8988T (cell line): Measurements from ENCODE around the gene AMMECR1.
"Not testable (repeated sequence)": the region's sequence is repeated elsewhere in the genome, so short reads cannot be mapped to it uniquely, and the experiment has no call there.

ENCODE experiments used
- DNase-seq: peaks from one replicate; pipeline ENCODE4 v3.0.0; 2011

AMMECR1 gene

DNA sequence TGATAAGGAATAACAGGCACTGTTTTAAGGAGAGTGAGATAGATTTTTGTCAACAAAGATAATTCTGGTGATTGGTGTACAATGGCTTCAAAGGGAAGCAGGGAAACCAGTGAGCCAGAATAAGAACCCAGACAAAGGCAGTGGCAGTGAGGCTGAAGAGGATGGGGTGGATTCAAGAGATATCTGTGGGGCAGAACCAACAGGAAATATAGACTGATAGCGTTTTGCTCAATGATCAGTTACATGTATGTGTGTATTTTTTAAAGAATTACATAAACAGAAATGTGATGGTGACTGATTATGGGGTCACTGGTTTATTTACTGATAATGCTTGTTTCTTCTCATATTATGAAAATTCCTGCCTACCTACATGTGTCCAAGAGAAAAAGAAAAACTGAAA is 66.4 kb downstream of the AMMECR1 start:
- no peak for DNase-seq

DNA sequence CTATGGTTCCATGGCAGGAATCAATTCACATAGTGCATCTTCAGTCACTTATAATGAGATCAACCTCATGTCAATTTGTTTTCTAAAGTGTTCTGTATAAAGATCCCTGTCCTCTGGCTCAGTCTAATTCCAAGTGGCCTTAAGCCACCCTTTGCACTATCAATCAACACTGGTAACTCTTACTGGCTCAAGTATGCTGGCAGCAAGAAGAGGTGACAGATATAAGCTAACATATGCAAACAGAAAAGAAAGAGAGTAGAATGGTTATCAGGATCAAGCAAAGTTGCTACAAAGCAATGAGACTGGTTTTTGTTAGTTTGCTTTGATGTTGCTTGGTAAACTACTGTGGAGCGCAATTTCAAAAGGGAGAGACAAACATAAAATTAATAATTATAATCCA is 67.0 kb downstream of the AMMECR1 start:
- no peak for DNase-seq

DNA sequence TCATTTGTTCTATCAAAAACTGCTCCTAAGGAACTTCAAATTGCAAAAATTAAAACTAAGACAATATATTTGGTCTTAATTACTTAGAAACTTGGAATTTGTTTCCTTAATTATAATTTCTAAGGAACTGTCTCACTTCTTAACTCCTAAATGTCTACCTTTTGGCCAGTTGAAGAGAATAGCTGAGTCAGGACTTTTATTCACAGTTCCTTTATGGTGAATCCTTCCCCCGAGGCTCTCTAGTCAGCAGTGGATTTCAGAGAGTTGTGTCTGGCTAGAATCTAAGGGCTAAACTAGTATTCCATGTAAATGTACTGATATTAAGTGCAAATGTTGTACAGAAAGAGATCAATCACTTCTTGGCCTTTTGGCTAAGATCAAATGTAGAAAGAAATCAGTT is 69.3 kb downstream of the AMMECR1 start:
- DNase-seq, result no peak

DNA sequence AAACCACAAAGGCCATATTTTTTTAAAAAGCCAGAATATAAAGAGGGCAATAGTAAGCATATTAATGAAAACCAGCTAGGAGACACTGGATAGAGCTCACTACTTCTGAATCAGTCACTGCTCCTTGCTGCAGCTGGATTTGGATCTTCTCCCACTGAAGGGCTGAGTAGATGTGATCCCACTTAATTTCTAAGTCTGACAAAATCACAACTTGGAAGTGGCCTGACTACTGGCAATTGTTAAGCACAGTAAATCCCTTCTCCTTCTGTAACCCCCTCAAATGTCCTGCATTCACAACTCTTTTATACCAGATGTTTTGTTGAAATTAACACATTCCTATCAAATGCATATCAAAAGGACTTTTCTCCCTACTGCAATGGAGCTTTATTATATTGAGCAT is 72.9 kb downstream of the AMMECR1 start:
- no peak for DNase-seq

DNA sequence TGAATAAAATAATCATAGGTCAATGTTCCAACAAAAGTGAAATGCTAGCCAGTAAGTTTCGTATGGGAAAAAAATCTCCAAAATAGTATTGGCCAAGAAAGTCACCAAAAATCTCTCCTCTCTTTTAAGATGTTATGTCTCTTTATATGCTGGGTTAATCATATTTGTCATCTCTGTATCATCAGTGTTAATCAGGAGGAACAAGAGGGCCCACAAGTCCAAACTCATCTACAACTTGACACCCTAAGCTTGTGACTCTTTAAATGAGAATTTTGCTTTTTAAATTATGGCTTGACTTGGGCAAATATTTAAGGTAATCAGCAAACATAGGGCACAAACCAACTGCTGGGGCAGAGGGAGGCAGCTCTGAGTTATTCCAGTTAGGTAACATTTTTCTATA is 75.5 kb downstream of the AMMECR1 start:
- DNase-seq, result no peak

DNA sequence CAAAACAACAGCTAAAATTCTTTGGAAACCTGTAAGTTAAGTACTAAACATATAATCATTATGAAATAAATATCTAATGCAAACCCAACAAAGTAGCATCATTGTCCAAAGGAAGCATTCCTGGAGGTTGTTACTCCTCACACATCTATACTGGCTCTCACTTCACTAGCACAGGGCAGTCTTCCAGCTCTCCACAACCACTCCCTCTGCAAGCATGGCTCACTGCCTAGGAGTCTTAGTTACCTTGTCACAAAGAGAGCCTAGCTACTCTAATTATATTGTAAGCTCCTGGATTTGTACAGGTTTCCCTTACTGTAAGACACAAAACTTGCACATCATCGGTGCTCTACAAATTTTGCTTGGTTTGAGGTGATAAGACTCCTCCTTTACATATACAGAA is 76.1 kb downstream of the AMMECR1 start:
- no peak for DNase-seq

DNA sequence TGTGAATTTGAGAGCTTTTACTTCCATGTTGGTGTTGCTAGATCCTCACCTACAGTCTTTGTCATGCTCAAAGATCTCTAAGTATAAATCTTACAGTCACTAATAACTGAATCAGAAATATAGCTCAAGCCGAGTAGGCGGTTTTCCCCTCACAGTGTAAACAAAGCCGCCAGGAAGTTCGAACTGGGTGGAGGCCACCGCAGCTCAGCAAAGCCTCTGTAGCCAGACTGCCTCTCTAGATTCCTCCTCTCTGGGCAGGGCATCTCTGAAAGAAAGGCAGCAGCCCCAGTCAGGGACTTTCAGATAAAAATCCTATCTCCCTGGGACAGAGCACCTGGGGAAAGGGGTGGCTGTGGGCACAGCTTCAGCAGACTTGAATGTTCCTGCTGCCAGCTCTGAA is 79.6 kb downstream of the AMMECR1 start:
- not testable (repeated sequence) for DNase-seq

DNA sequence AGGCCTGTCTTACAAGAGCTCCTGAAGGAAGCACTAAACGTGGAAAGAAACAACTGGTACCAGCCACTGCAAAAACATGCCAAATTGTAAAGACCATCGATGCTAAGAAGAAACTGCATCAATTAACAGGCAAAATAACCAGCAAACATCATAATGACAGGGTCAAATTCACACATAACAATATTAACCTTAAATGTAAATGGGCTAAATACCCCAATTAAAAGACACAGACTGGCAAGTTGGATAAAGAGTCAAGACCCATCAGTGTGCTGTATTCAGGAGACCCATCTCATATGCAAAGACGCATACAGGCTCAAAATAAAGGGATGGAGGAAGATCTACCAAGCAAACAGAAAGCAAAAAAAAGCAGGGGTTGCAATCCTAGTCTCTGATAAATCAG is 86.4 kb downstream of the AMMECR1 start:
- not testable (repeated sequence) for DNase-seq

DNA sequence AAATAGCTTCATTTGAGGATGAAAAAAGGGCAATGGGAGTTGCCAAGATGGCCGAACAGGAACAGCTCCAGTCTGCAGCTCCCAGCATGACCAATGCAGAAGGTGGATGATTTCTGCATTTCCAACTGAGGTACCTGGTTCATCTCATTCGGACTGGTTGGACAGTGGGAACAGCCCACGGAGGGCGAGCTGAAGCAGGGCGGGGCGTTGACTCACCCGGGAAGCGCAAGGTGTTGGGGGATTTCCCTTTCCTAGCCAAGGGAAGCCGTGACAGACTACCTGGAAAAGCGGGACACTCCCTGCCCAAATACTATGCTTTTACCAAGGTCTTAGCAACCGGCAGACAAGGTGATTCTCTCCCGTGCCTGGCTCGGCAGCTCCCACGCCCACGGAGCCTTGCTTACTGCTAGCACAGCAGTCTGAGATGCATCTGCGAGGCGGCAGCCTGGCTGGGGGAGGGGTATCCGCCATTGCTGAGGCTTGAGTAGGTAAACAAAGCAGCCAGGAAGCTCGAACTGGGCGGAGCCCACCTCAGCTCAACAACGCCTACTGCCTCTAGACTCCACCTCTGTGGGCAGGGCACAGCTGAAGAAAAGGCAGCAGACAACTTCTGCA is 88.3 kb downstream of the AMMECR1 start:
- not testable (repeated sequence) for DNase-seq

DNA sequence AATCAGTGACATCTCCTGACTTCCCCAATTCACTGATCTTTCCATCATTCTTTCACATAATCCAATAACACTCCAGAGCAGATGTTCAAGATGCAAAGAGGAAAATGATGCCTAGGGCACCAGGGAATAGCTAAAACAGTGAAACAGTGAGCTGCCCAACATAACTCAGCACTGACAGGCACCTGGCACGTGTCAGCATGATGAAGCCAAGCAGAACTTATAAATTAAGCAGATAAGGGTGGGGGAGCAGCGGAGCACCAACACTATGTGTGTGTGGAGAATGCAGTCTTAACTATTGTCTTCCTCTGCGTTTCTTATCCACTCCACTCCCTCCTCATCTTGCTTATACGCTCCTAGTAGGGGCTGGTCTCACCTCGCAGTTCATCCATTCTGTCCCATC is 89.4 kb downstream of the AMMECR1 start:
- no peak for DNase-seq

DNA sequence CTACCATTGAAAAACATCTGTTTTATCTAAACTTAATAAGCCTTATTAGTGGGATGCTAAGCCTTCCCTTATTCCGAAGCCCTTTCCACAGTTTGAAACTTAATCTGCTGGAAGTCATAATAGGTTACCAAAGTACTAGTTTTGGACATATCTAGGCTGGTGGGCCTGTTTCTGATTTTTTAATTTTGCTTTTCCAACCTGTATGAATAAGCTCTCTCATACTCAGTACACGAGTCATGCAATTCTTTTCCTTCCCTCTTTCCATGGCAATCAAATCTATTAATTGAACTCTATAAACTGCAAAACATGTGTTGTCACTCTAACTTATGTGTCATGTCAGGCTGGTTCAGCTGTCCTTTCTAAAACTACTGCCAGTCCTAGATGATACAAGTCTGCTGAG is 91.0 kb downstream of the AMMECR1 start:
- no peak for DNase-seq

DNA sequence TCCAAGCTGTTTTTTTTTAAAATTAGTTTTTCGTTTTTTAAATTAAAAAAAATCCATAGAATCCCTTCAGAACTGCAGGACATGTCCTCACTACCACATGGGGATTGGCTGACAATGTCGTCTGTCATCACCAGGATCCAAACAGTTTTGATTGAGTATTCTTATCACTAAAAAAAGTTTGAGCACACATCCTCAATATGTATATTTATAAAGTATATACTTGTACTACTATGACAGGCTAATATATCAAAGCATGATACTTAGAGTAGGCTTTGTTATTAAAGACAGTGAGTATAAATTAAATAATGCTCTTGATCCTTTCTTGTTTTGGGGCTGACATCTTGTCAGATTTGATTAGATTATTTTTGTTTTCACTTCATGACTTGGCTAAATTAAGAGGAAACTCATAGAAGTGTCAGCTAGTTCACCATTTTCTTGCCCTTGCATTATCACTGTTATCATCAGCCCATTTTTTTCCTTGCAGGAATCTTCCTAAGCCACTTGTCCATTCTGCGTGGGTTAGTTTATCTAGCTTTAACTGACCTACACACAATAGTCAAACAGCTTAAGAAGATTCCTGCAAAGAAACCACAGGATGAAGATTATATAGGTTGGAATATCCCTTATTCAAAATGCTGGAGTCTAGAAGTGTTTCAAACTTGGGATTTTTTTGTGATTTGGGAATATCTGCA is 92.8 kb downstream of the AMMECR1 start:
- DNase-seq, result no peak

DNA sequence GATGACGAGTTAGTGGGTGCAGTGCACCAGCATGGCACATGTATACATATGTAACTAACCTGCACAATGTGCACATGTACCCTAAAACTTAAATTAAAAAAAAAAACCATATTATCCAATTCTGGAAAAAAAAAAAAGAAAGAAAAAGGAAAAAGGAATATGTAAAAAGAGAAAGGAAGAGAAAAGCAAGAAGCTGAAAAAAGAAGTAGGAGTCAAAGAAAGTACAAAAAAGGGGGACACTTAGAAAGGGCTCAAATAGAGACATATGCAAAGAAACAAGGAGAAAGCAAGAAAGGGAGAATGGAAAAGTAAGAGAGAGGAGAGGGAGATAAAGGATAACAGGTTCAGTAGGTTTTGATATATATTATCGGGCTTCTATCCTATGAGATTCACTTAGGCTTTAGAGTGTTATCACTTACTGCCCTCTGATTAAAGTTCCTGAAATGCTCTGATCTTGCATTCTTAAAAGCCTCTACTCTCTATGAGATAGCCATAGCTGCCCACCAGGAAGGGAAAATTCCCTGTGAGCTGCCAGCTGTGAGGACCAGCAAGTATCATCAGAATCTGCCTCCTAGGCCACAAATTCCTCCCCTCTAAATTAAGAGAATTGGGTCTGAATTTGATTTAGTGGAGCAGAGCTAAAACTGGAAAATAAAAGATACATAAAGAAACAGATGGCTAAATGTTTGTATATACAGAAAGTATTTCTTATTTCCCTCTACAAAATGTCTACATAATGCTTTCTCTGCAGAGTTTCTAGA is 95.2 kb downstream of the AMMECR1 start:
- no peak for DNase-seq

DNA sequence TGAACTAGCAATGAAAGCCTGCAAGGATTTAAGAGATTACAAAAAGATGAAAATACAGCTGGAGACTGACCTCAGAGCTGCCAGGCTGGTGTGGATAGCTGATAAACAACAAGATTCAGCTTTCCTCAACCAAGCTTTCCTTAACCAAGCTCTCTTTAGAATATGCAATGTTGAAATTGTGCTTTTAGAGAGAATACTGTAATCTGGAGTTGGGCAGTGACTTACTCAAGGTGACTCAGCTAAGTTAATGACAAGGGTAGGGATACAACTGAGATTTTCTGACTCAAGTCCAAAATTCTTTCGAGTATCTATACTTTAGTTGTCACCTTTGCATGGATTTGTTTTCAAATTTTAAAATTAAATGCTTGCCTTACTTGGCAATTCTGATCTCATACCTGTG is 98.0 kb downstream of the AMMECR1 start:
- DNase-seq, result no peak

DNA sequence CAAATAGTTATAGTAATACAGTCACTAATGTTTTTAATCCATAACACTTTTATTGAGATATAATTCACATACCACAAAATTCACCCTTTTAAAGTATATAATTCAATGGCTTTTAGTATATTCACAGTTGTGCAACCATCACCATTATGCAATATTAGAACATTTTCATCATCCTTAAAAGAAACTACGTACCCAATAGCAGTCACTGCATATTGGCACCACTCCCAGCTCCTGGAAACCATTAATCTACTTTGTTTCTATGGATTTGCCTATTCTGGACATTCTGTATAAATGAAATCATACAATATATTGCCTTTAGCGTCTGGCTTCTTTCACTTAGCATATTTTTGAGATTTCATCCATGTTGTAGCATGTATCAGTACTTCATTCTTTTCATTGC is 99.3 kb downstream of the AMMECR1 start:
- DNase-seq, result no peak

DNA sequence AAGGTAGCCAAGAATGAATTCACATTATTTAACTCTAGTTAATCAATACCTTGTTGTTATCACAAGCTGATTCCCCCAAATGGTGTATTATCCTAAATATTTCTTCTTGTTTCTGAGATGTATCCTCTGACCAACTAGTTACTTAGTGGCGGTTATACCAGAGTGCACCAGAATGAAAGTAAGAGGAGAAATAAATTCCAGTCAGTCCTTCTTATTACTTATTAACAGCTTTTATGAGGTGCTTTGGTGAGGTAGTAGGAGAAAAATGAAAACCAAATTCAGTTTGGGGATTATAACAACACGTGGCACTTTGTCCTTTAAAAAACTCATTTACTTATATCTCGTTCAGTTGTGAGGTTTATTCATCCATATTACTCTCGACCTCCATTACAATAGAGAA is 101.9 kb downstream of the AMMECR1 start:
- no peak for DNase-seq

DNA sequence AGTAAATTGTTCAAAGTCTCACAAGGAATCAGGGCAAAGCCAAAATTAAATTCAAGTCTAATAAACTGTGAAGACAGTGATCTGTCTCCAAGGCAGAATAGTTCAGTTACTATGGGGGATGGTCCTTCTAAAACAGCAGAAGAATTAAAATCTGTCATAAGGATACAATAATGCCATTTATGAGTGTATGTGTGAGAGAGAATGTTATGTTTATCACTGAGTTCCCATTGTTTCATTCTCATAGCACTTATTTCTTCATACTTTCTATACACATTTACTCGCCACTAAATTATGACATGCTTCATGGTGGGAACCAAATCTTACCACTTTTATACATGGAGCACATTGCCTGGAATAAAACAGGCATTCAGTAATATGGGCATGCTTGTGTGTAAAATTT is 102.5 kb downstream of the AMMECR1 start:
- DNase-seq, result no peak

DNA sequence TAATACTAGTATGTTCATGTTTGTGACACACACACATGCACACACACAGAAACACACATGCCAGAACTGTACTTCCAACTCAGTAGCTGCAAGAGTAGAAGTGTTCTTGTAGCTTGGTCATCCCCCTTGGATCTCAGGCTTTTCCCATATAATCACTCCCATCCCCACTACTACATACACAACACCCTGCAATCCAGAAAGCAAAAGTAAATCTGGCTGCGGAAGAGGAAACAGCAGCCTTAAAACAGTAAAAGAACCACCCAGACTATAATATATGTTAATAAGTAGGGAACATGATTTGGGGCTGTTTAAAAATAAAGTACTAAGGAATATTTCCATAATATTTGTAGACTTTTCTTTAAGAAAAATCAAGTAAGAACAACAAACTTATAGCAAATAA is 103.2 kb downstream of the AMMECR1 start:
- no peak for DNase-seq

DNA sequence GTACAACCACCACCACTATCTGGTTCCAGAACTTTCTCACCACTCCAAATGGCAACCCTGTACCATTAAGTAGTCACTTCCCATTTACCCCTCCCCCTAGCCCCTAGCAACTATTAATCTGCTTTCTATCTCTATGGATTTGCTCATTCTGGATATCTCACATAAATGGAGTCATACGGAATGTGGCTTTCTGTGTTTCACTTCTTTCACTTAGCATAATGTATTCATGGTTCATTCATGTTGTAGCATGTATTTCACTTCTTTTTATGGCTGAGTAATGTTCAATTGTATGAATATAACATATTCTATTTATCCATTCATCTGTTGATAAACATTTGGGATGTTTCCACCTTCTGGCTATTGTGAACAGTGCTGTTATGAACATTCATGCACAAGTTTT is 104.7 kb downstream of the AMMECR1 start:
- DNase-seq, result no peak

DNA sequence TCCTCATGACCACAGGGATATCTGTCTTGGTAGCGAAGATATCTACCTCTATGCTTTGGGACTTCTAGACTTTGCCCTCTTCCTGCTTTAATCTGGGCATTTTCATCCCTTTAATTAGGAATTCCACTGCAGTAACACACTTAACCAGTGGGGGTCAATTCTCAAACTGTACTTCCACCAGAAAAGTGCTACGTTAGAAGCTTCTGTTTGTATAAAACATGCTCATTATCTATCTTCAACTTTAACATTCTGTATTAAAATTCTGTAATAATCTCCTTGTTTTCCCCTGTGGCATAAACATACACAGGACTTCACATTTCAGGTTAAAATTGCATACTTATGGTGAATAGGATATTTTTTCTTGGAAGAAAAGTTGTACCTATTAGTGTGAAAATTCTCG is 105.6 kb downstream of the AMMECR1 start:
- DNase-seq, result no peak

DNA sequence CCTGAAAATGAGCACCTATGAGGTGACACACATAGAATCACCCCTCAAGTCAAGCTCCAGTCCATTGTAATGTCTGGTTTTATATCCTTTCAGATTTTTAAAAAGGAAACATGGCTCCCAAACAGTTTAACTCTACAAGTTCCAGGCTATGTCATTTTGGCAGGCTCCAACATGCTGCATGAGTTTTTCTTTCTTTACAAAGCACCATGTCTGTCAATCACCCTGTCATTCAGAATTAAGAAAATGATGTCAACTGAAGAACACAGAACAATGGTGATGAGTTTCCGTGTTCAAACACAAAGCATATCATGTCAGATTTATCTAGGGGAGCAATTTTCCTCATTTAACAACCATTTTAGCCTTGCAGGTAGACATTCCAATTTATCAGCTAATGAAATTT is 106.5 kb downstream of the AMMECR1 start:
- no peak for DNase-seq

DNA sequence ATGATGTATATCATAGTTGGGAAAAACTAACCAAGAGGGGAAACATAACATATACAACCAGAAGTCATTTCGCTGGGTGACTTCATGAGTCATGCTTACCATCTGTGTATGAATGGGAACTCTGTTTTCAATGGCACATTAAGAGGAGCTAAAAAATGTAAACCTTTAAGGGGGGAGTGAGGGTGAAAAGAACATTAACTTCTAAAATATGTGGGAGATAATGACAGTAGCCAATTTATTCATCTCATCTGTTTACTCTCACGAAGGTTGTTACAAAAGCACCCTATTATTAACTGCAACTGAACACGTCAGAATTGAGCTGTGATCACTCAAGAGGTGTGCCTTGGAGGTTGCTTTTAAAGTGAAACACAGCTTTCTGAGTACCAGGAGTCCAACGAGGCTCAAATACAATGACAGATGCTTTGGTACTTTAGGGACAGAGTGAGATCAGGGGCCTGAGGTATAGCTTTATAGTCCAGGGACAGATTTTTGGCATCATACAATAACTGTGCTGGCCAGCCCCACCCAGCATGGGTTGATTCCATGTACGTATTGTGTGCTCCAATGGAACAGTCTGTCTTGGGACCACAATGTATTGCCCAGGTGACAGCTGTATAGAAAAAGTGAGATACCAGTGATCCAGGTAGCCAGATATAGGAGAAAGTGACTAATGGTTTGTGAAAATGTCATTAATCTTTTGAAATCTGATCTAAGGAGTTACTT is 107.3 kb downstream of the AMMECR1 start:
- DNase-seq, result no peak

DNA sequence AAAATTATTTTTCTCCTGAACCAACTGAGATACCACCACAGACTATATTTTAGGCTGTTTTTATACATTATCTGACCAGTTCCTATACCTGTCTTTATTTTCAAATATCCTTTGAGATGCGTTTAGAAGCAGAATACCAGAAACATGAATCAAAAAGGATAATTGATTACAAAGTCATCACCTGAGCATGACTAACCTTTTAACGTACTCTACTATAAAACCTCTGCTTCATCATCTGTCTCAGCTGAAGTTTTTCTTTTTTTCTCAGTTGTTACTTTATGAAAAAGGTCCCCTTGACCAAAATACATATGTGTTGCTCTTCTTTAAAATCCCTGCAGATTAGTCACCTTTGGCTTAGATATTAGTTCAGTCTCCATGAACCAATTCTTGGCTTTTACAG is 109.8 kb downstream of the AMMECR1 start:
- no peak for DNase-seq

DNA sequence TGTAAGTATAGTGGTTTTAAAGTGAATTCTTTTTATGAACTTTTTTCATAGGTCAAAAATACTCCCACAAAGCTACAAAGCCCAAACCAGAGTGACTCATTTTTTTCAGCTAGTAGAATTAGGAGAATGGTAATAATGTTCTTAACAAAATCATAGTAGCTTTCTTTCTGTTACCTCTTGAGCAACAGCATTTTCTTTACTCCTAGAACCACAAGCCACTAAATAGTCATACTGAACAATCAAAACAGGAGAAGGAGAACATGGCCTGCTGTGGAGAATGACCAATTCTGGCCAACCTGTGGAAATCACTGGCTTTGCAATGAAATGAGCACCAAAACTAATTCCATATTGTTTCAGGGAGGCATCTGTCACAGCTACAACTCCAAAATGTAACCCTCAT is 112.9 kb downstream of the AMMECR1 start:
- no peak for DNase-seq
